Thoracic aorta (tissue), 2 donors: ENCODE measurements around the gene NRCAM. TPM values are rescaled to one million over a fixed set of nuclear protein-coding genes. Genes with fewer than 3 reads are reported as not detected.

ENCODE experiments used
- ATAC-seq: fragments of 150-250 bp; one replicate; pipeline ENCODE4 v1.8.0; 2017; ENCODE audit warnings: low read depth; ENCODE audit not compliant: insufficient number of reproducible peaks, low FRiP score
- DNase-seq: peaks from one replicate; pipeline ENCODE4 v3.0.0-alpha.2; 2020; ENCODE audit warnings: low spot score
- H3K27ac ChIP-seq, 2 donors: fragments of 200-600 bp; sonication (generic); 1 replicate in 1 of 2; 2 replicates in 1 of 2; pipeline ENCODE4 v1.5.1; 2016; ENCODE audit warnings: mild to moderate bottlenecking in 2 of 2, moderate library complexity in 2 of 2
- H3K27me3 ChIP-seq: fragments of 200-600 bp; sonication (generic); replicated peaks from 2 replicates; pipeline ENCODE4 v1.6.0; 2016; ENCODE audit warnings: mild to moderate bottlenecking; ENCODE audit not compliant: insufficient read depth
- H3K36me3 ChIP-seq: fragments of 200-600 bp; sonication (generic); one replicate; pipeline ENCODE4 v1.5.1; 2016
- H3K4me1 ChIP-seq, 2 donors: fragments of 200-600 bp; sonication (generic); 1 replicate in 1 of 2; 2 replicates in 1 of 2; pipeline versions ENCODE4 v1.5.1 to v1.6.0; 2016; ENCODE audit warnings: low read depth in 2 of 2, mild to moderate bottlenecking in 1 of 2; ENCODE audit not compliant: control insufficient read depth in 1 of 2
- H3K4me3 ChIP-seq: fragments of 200-600 bp; sonication (generic); 2 replicates; pipeline ENCODE4 v1.5.1; 2016; ENCODE audit warnings: mild to moderate bottlenecking
- H3K9me3 ChIP-seq: fragments of 200-600 bp; sonication (generic); 2 replicates; pipeline ENCODE4 v1.5.1; 2016
- total RNA-seq, 2 donors: library from RNA; depleted of rRNA; stranded (reverse); fragments of >200 nt; gene quantifications; one replicate each; pipeline versions ENCODE4 v1.1.0 to v1.2.3, GENCODE V29; 2016
- TF ChIP-seq, protein P1 (sequence below): fragments of 200-600 bp; sonication (generic); IDR thresholded peaks from one replicate; pipeline ENCODE4 v1.5.1; 2019; ENCODE audit warnings: antibody characterized with exemption

NRCAM gene
- total RNA-seq, 2 donors from 2014 or later, result 2.4 to 3.3 TPM

DNA sequence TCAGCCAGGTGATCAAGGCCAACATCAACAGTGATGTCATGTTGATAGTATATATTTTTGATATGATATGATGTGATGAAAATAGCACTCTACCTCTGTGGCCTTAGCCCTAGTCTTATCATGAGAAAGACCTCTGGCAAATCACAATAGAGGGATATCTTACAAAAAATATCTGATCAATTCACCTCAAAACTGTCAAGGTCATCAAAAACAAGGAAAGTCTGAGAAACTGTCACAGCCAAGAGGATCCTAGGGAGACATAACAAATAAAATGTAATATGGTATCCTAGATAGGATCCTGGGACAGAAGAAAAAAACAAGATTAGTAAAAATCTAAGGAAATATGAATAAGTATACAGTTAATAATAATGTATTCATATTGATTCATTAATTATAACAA is 92.6 kb downstream of the NRCAM start:
- Histone ChIP-seq H3K9me3 (no peaks in the 10 kb centered on the region), H3K4me1 (no peaks in the 10 kb centered on the region), H3K36me3 (no peaks in the 10 kb centered on the region), H3K27ac (no peak overlapping the region), H3K27me3 (no peaks in the 10 kb centered on the region), H3K4me3 (no peak overlapping the region)
- ATAC-seq (no peak), DNase-seq (no peak)
- TF ChIP-seq, protein P1, sequence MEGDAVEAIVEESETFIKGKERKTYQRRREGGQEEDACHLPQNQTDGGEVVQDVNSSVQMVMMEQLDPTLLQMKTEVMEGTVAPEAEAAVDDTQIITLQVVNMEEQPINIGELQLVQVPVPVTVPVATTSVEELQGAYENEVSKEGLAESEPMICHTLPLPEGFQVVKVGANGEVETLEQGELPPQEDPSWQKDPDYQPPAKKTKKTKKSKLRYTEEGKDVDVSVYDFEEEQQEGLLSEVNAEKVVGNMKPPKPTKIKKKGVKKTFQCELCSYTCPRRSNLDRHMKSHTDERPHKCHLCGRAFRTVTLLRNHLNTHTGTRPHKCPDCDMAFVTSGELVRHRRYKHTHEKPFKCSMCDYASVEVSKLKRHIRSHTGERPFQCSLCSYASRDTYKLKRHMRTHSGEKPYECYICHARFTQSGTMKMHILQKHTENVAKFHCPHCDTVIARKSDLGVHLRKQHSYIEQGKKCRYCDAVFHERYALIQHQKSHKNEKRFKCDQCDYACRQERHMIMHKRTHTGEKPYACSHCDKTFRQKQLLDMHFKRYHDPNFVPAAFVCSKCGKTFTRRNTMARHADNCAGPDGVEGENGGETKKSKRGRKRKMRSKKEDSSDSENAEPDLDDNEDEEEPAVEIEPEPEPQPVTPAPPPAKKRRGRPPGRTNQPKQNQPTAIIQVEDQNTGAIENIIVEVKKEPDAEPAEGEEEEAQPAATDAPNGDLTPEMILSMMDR, result no peak

DNA sequence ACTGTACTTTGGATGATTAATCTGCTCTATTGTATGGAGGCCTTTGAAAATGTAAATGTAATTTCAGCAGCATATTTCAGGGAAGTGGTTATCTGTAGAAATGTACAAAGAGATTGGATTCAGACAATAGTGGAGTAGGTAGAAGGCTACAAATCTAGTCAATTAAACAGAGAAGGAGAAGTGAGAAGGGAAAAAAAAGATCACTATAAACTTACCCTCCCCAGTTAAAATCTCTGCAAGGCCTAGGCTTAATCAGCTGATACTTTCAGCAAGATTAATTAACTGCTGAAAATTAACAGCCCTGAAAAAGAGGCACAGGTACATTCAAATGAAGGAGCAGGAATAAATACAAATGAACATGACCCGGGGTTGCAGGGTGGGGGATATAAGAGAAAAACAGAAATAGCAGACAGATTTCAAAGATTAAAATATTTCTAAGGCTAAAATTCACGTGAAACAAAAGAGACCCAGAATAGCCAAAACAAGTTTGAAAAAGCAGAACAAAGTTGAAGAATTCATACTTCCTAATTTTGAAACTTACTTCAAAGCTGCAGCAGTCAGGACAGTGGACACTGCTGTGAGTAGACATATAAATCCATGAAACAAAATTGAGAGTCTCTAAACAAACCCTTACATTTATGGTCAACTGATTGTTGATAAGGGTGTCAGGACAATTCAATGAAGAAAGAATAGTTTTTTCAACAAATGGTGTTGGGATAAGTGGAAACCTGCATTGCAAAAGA is 96.0 kb downstream of the NRCAM start:
- Histone ChIP-seq H3K27me3 (no peaks in the 10 kb centered on the region), H3K4me3 (no peak overlapping the region), H3K4me1 (no peaks in the 10 kb centered on the region), H3K27ac (no peak overlapping the region), H3K9me3 (no peaks in the 10 kb centered on the region), H3K36me3 (no peaks in the 10 kb centered on the region)
- ATAC-seq (no peak), DNase-seq (no peak)
- TF ChIP-seq, protein P1, result no peak

DNA sequence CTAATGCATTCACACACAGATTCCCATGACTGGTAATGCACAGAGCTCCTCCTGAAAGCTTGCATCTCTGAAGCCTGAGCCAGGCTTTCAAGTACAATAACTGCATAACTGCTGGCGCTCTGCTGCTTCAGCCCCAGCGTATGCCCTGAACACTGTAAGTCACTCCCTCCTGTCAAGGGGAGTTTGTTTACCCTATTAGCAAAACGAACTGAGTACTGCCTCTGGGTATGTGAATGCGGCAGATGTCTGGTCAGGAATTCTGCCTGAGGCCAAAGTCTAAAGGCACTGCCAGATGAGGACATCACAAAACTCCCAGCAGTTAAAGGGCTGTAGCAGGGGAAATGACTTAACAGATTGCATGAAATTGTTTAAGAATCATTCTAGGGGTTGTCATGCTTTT is 97.7 kb downstream of the NRCAM start:
- Histone ChIP-seq H3K4me3 (no peak overlapping the region), H3K36me3 (no peaks in the 10 kb centered on the region), H3K27ac (no peak overlapping the region), H3K27me3 (no peaks in the 10 kb centered on the region), H3K9me3 (no peaks in the 10 kb centered on the region), H3K4me1 (no peaks in the 10 kb centered on the region)
- TF ChIP-seq, protein P1, result no peak
- ATAC-seq (no peak), DNase-seq (no peak)

DNA sequence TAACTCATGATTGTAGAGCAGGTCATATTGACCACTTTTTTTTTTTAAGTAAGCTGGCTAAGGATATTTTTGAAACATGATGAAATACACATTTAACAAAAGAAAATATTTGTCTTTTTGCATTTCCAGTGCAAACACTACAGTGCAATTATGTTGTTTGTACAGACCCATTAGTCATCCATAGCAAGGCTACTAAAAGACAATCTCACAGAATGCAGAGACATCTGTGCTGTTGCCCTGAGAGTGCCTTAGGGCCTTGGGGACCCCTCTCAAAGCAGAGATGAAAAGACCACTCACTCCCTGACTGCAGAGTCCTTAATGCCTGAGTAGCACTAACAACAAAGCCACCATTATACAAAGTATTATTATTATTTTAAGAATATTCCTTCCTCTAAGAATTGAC is 104.5 kb downstream of the NRCAM start:
- DNase-seq, result no peak
- Histone ChIP-seq H3K27ac (no peak overlapping the region), H3K36me3 (no peaks in the 10 kb centered on the region), H3K4me1 (no peaks in the 10 kb centered on the region), H3K27me3 (no peaks in the 10 kb centered on the region), H3K9me3 (no peaks in the 10 kb centered on the region), H3K4me3 (no peak overlapping the region)
- ATAC-seq, result no peak
- TF ChIP-seq, protein P1, result no peak

DNA sequence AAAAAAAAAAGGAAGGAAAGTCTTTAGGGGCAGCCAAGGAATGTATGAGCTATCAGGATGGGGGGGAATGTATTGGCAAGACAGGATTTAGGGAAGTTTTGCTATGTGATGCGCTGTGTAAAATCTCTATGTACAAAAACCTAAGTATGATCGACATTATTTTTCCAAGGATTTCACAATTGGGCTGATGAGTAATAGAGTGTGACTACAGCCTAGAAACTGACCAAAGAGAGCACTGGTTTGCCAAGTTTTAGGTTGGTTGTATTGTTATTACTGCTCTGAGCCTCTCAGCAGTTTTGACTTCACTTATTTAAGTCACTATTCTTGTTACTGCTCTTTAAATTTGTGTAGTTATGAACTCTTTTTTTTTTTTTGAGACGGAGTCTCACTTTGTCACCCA is 107.3 kb downstream of the NRCAM start:
- DNase-seq (no peak), ATAC-seq (no peak)
- Histone ChIP-seq H3K27me3 (no peaks in the 10 kb centered on the region), H3K36me3 (no peaks in the 10 kb centered on the region), H3K4me1 (no peaks in the 10 kb centered on the region), H3K27ac (no peak overlapping the region), H3K4me3 (no peak overlapping the region), H3K9me3 (no peaks in the 10 kb centered on the region)
- TF ChIP-seq, protein P1, result no peak
